A673 (cell line): ENCODE measurements around the gene FRG2B.
"Not testable (repeated sequence)": the region's sequence is repeated elsewhere in the genome, so short reads cannot be mapped to it uniquely, and the experiment has no call there.

Experiments used
- CTCF ChIP-seq: fragments of 300-800, 200-600 bp; sonication (generic); conservative IDR thresholded peaks from 2 replicates; pipeline ENCODE4 v1.5.1; 2017; ENCODE audit warnings: low read depth, mild to moderate bottlenecking, antibody characterized with exemption, low read length, moderate library complexity, mixed read lengths
- EZH2 ChIP-seq: fragments of 200-600 bp; sonication (generic); IDR thresholded peaks from 2 replicates; pipeline ENCODE4 v1.6.1; 2017; ENCODE audit warnings: borderline replicate concordance, low read depth, mild to moderate bottlenecking, mixed read lengths, antibody characterized with exemption, low read length; ENCODE audit not compliant: poor library complexity, severe bottlenecking

DNA sequence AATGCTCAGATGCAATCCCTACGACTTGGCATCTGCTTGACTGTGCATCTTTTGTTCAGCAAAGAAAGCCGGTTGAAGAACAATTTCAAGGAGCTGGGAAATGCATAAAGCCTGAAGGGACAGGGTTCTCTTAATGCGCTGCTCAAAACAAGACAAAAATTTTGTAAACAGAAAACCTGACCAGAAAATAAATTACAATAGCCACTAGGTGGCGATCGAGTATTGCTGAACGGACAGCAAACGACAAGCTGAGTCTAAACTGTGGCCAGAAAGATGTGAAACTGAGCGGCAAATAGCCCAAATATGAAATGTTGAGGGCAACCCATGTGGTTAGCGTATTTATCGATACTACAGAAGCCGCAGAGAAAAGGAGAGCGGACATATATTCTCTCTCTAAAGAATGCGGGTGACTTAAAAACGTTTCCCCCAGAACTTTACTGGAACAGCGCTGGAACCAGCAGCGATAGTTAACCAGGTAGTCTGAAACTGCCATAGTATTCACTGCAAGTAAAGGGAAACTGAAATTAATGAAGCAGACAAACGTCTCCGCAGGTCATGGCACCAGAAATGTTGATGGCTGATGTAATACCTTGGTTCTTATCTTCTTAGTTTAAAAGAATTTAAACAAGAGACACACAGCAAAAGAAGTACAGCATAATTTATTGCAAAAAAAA is 20.6 kb upstream of the FRG2B start:
- not testable (repeated sequence) for TF ChIP-seq CTCF, EZH2
